HEK293T (cell line): ENCODE measurements around the gene S100B.

ENCODE experiments used
- BHLHE40 ChIP-seq: fragments of 450-650 bp; IDR thresholded peaks from 2 replicates; pipeline ENCODE4 v1.6.1; 2016; ENCODE audit warnings: mild to moderate bottlenecking, moderate library complexity, borderline replicate concordance
- ELF4 ChIP-seq: fragments of 450-650 bp; IDR thresholded peaks from 2 replicates; pipeline ENCODE4 v1.6.1; 2017; ENCODE audit warnings: antibody characterized with exemption
- FOXK2 ChIP-seq: fragments of 450-650 bp; IDR thresholded peaks from 2 replicates; pipeline ENCODE4 v1.6.1; 2016; ENCODE audit warnings: mild to moderate bottlenecking
- FOXM1 ChIP-seq: fragments of 450-650 bp; IDR thresholded peaks from 2 replicates; pipeline ENCODE4 v1.6.1; 2017; ENCODE audit warnings: mild to moderate bottlenecking, borderline replicate concordance
- HDGF ChIP-seq: fragments of 450-650 bp; IDR thresholded peaks from 2 replicates; pipeline ENCODE4 v1.6.1; 2017; ENCODE audit warnings: antibody characterized with exemption, borderline replicate concordance
- LEF1 ChIP-seq: fragments of 450-650 bp; IDR thresholded peaks from 2 replicates; pipeline ENCODE4 v1.6.1; 2017; ENCODE audit warnings: mild to moderate bottlenecking, borderline replicate concordance
- SP1 ChIP-seq: fragments of 450-650 bp; IDR thresholded peaks from 2 replicates; pipeline ENCODE4 v1.6.1; 2017
- SUZ12 ChIP-seq: fragments of 450-650 bp; IDR thresholded peaks from 2 replicates; pipeline ENCODE4 v1.6.1; 2016; ENCODE audit warnings: mild to moderate bottlenecking
- TARDBP ChIP-seq: fragments of 450-650 bp; IDR thresholded peaks from 2 replicates; pipeline ENCODE4 v1.6.1; 2016
- ZNF384 ChIP-seq: fragments of 450-650 bp; IDR thresholded peaks from 2 replicates; pipeline ENCODE4 v1.6.1; 2016

DNA sequence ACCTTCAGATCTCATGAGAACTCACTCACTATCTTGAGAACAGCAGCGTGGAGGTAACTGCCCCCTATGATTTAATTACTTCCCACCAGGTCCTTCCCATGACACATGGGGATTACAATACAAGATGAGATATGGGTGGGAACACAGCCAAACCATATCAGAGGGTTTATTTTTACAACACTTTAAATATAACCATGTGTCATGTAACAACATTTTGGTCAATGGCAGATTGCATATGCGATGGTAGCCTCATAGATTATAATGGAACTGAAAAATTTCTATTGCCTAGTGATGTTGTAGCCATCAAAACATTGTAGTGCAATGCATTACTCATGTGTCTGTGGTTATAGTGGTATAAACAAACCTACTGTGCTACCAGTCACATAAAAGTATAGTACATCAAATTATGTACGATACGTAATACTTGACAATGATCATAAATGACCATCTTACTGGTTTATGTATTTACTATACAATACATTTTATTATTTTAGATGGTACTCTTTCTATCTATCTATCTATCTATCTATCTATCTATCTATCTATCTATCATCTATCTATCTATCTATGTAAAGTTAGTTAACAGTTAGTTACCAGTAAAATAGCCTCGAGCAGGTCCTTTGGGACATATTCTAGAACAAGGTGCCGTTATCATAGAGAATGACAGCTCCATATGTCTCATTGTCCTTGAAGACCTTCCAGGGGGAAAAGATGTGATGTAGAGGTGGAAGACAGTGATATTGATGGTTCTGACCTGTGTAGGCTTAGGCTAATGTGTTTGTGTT is 12.6 kb upstream of the S100B start:
- TF ChIP-seq ELF4 (no peak), ZNF384 (no peak), BHLHE40 (no peak), HDGF (no peak), LEF1 (no peak), SUZ12 (no peak), FOXM1 (no peak), FOXK2 (no peak), TARDBP (no peak), SP1 (no peak)
